HEK293 (cell line): ENCODE data around the gene PDCD7.

ENCODE experiments used
- CTCF ChIA-PET: fragments of 350-600 bp; formaldehyde crosslinking; extraction: SDS; loops from one replicate; lab custom pipeline; 2021; ENCODE audit warnings: antibody characterized with exemption; lab: Yijun Ruan, JAX
- POLR2A ChIA-PET: fragments of 300-600 bp; formaldehyde crosslinking; extraction: SDS; loops from one replicate; lab custom pipeline; 2020; ENCODE audit warnings: antibody characterized with exemption, inconsistent platforms; lab: Yijun Ruan, JAX
- H3K27ac ChIP-seq: fragments of 200-500 bp; sonication (Bioruptor generic); 2 replicates; pipeline ENCODE4 v1.5.1; 2014; ENCODE audit warnings: low read depth, low read length, control low read depth, inconsistent platforms; ENCODE audit errors: extremely low read depth
- H3K36me3 ChIP-seq, 2 experiments: fragments of 200-500 bp in 1 of 2; sonication (Bioruptor generic) in 1 of 2; 1 replicate in 1 of 2; 2 replicates in 1 of 2; pipeline ENCODE4 v1.5.1; 2014 to 2017; ENCODE audit warnings: inconsistent platforms in 2 of 2, low read length in 2 of 2; ENCODE audit not compliant: control insufficient read depth in 2 of 2, insufficient read depth in 1 of 2
- H3K4me1 ChIP-seq: fragments of 200-500 bp; sonication (Bioruptor generic); 2 replicates; pipeline ENCODE4 v1.5.1; 2014; ENCODE audit warnings: mild to moderate bottlenecking, low read length, inconsistent platforms; ENCODE audit not compliant: control insufficient read depth, insufficient read depth
- H3K4me3 ChIP-seq: 2 replicates; pipeline ENCODE4 v1.5.1; 2011; ENCODE audit warnings: low read depth, mild to moderate bottlenecking, control low read depth, low read length, moderate library complexity
- H3K9me3 ChIP-seq: fragments of 200-500 bp; sonication (Bioruptor generic); 2 replicates; pipeline ENCODE4 v1.5.1; 2014; ENCODE audit warnings: low read depth, low read length, inconsistent platforms; ENCODE audit not compliant: control insufficient read depth, insufficient read depth
- GLI4 ChIP-seq: fragments of 450-650 bp; formaldehyde crosslinking; IDR thresholded peaks from 2 replicates; pipeline ENCODE4 v1.5.1; 2016; ENCODE audit warnings: missing biosample characterization, missing genetic modification characterization
- GLIS1 ChIP-seq: fragments of 450-650 bp; formaldehyde crosslinking; IDR thresholded peaks from 2 replicates; pipeline ENCODE4 v1.5.1; 2016; ENCODE audit warnings: missing biosample characterization, missing genetic modification characterization
- GLIS2 ChIP-seq: fragments of 450-650 bp; formaldehyde crosslinking; IDR thresholded peaks from 2 replicates; pipeline ENCODE4 v1.5.1; 2016; ENCODE audit warnings: missing biosample characterization, missing genetic modification characterization
- KLF10 ChIP-seq: fragments of 450-650 bp; IDR thresholded peaks from 2 replicates; pipeline ENCODE4 v1.5.1; 2018; ENCODE audit warnings: missing biosample characterization, mild to moderate bottlenecking, missing genetic modification characterization
- MYNN ChIP-seq: fragments of 450-650 bp; formaldehyde crosslinking; IDR thresholded peaks from 2 replicates; pipeline ENCODE4 v1.5.1; 2016; ENCODE audit warnings: missing biosample characterization, missing genetic modification characterization, borderline replicate concordance
- PATZ1 ChIP-seq: fragments of 450-650 bp; formaldehyde crosslinking; IDR thresholded peaks from 2 replicates; pipeline ENCODE4 v1.5.1; 2016; ENCODE audit warnings: missing biosample characterization, missing genetic modification characterization
- YY2 ChIP-seq: fragments of 450-650 bp; formaldehyde crosslinking; IDR thresholded peaks from 2 replicates; pipeline ENCODE4 v1.5.1; 2016; ENCODE audit warnings: missing biosample characterization, missing genetic modification characterization
- ZBTB10 ChIP-seq: fragments of 450-650 bp; formaldehyde crosslinking; IDR thresholded peaks from 2 replicates; pipeline ENCODE4 v1.5.1; 2016; ENCODE audit warnings: missing biosample characterization, missing genetic modification characterization
- ZBTB17 ChIP-seq: fragments of 450-650 bp; formaldehyde crosslinking; IDR thresholded peaks from 2 replicates; pipeline ENCODE4 v1.5.1; 2016; ENCODE audit warnings: missing biosample characterization, missing genetic modification characterization
- ZEB2 ChIP-seq: fragments of 450-650 bp; formaldehyde crosslinking; IDR thresholded peaks from 2 replicates; pipeline ENCODE4 v1.5.1; 2016; ENCODE audit warnings: missing biosample characterization, missing genetic modification characterization
- ZFP37 ChIP-seq: fragments of 450-650 bp; formaldehyde crosslinking; IDR thresholded peaks from 2 replicates; pipeline ENCODE4 v1.5.1; 2016; ENCODE audit warnings: missing biosample characterization, missing genetic modification characterization
- ZIC2 ChIP-seq: fragments of 450-650 bp; formaldehyde crosslinking; IDR thresholded peaks from 2 replicates; pipeline ENCODE4 v1.5.1; 2016; ENCODE audit warnings: missing biosample characterization, missing genetic modification characterization
- ZNF221 ChIP-seq: fragments of 450-650 bp; formaldehyde crosslinking; IDR thresholded peaks from 2 replicates; pipeline ENCODE4 v1.5.1; 2017; ENCODE audit warnings: missing biosample characterization, missing genetic modification characterization, borderline replicate concordance
- ZNF239 ChIP-seq: fragments of 450-650 bp; formaldehyde crosslinking; IDR thresholded peaks from 2 replicates; pipeline ENCODE4 v1.5.1; 2016; ENCODE audit warnings: missing biosample characterization, missing genetic modification characterization
- ZNF302 ChIP-seq: fragments of 450-650 bp; formaldehyde crosslinking; IDR thresholded peaks from 2 replicates; pipeline ENCODE4 v1.5.1; 2016; ENCODE audit warnings: missing biosample characterization, missing genetic modification characterization, low read depth
- ZNF423 ChIP-seq: fragments of 450-650 bp; formaldehyde crosslinking; IDR thresholded peaks from 2 replicates; pipeline ENCODE4 v1.5.1; 2016; ENCODE audit warnings: missing biosample characterization, missing genetic modification characterization
- ZNF529 ChIP-seq: fragments of 450-650 bp; formaldehyde crosslinking; IDR thresholded peaks from 2 replicates; pipeline ENCODE4 v1.5.1; 2017; ENCODE audit warnings: missing genetic modification characterization, missing biosample characterization; ENCODE audit not compliant: insufficient replicate concordance
- ZNF596 ChIP-seq: fragments of 450-650 bp; IDR thresholded peaks from 2 replicates; pipeline ENCODE4 v1.5.0; 2018; ENCODE audit warnings: missing biosample characterization, mild to moderate bottlenecking, missing genetic modification characterization, moderate library complexity
- ZNF660 ChIP-seq: fragments of 450-650 bp; IDR thresholded peaks from 2 replicates; pipeline ENCODE4 v1.5.1; 2018; ENCODE audit warnings: missing biosample characterization, mild to moderate bottlenecking, missing genetic modification characterization
- ZNF664 ChIP-seq: fragments of 450-650 bp; formaldehyde crosslinking; IDR thresholded peaks from 2 replicates; pipeline ENCODE4 v1.5.1; 2016; ENCODE audit warnings: missing biosample characterization, missing genetic modification characterization
- ZNF785 ChIP-seq: fragments of 450-650 bp; formaldehyde crosslinking; IDR thresholded peaks from 2 replicates; pipeline ENCODE4 v1.5.1; 2016; ENCODE audit warnings: missing biosample characterization, missing genetic modification characterization
- ZSCAN30 ChIP-seq: fragments of 450-650 bp; IDR thresholded peaks from 2 replicates; pipeline ENCODE4 v1.5.1; 2018; ENCODE audit warnings: missing biosample characterization, mild to moderate bottlenecking, missing genetic modification characterization, moderate library complexity

The PDCD7 gene

GRCh38 chr15:65110676-65111292, 22.8 kb downstream of the PDCD7 start:
- 0 out of 2 replicates have a peak, but pooled peaks cover 2% of the 10 kb centered on the region for H3K4me1 ChIP-seq
- ChIA-PET POLR2A (no interaction called here), CTCF (interaction anchor here (0.6 to 2.5 kb wide), 4 partner anchors 9 to 382 kb away, joined by 3 to 12 read pairs (median 4); no protein-coding TSS in a partner anchor)
- no peaks in the 10 kb centered on the region for H3K9me3 ChIP-seq
- H3K4me3 ChIP-seq = no peak overlapping the region
- peaks cover 5 to 24% of the 10 kb centered on the region in 2 experiments; a peak in 2 of 3 replicates for H3K36me3 ChIP-seq
- TF ChIP-seq ZBTB17 (tag by site-specific recombination) (peak; percentile 64), GLIS1 (tag by site-specific recombination) (peak; percentile 35; the same call in 1 of the 2 replicates), ZNF302 (no peak), ZIC2 (tag by site-specific recombination) (peak; percentile 40; the same call in 1 of the 2 replicates)
- no peak overlapping the region for H3K27ac ChIP-seq

GRCh38 chr15:65106011-65106590, 27.5 kb downstream of the PDCD7 start:
- ChIA-PET POLR2A (no interaction called here), CTCF (interaction anchor here (0.8 kb wide), 1 partner anchor 72 kb away, joined by 3 read pairs; no protein-coding TSS in a partner anchor)
- Histone ChIP-seq H3K9me3 (no peaks in the 10 kb centered on the region), H3K4me3 (no peak overlapping the region), H3K4me1 (no peaks in the 10 kb centered on the region), H3K27ac (no peak overlapping the region), H3K36me3 (peaks cover 0 to 18% of the 10 kb centered on the region in 2 experiments; a peak in 2 of 3 replicates)
- TF ChIP-seq KLF10 (tag by site-specific recombination) (no peak), ZEB2 (tag by site-specific recombination) (no peak), GLI4 (no peak), ZNF423 (no peak), YY2 (no peak), ZBTB10 (no peak), ZFP37 (tag by site-specific recombination) (no peak), ZNF660 (no peak), ZNF664 (tag by site-specific recombination) (no peak), ZNF239 (no peak), ZNF596 (tag by site-specific recombination) (no peak), PATZ1 (no peak), ZNF221 (tag by site-specific recombination) (no peak), ZSCAN30 (tag by site-specific recombination) (no peak), ZNF529 (tag by site-specific recombination) (no peak), ZNF785 (tag by site-specific recombination) (no peak), ZNF302 (no peak), GLIS2 (tag by site-specific recombination) (no peak), MYNN (no peak)
